ENCODE data around the gene S100A11.

S100A11 gene

GRCh38 chr1:152001631-152002584, 34.9 kb downstream of the S100A11 start:
- peak; percentile 92 for DNase-seq (ENCODE audit: low spot score)

- DNase-seq (ENCODE audit: low spot score): no peak
Measured at GRCh38 chr1:152000964-152001630, 35.7 kb downstream of the S100A11 start.

GRCh38 chr1:151998611-151999362, 38.0 kb downstream of the S100A11 start:
- DNase-seq (ENCODE audit: low spot score): no peak

- DNase-seq (ENCODE audit: low spot score): no peak
Measured at GRCh38 chr1:151997284-151997570, 39.6 kb downstream of the S100A11 start.

GRCh38 chr1:151995774-151996173, 41.0 kb downstream of the S100A11 start:
- DNase-seq (ENCODE audit: low spot score): peak; percentile 61

- DNase-seq (ENCODE audit: low spot score): peak; percentile 83
Measured at GRCh38 chr1:151994956-151995355, 41.8 kb downstream of the S100A11 start.

- DNase-seq (ENCODE audit: low spot score): peak; percentile 96
Measured at GRCh38 chr1:151993734-151994496, 42.9 kb downstream of the S100A11 start, which contains the start of gene S100A10. Gene S100A10, minus strand, starts transcription at chr1:151993859. Its CDS starts 7,629 bp downstream, at chr1:151986230.

- DNase-seq (ENCODE audit: low spot score): no peak
Measured at GRCh38 chr1:151993084-151993733, 43.6 kb downstream of the S100A11 start.

GRCh38 chr1:151992303-151993083, 44.3 kb downstream of the S100A11 start:
- peak; percentile 99 for DNase-seq (ENCODE audit: low spot score)

- DNase-seq (ENCODE audit: low spot score): no peak
Measured at GRCh38 chr1:151991663-151992302, 45.0 kb downstream of the S100A11 start.

GRCh38 chr1:151990856-151991198, 46.0 kb downstream of the S100A11 start:
- no peak for DNase-seq (ENCODE audit: low spot score)

GRCh38 chr1:151990058-151990855, 46.5 kb downstream of the S100A11 start:
- no peak for DNase-seq (ENCODE audit: low spot score)

- peak; percentile 71 for DNase-seq (ENCODE audit: low spot score)
Measured at GRCh38 chr1:151989211-151989862, 47.5 kb downstream of the S100A11 start.

GRCh38 chr1:151988405-151988923, 48.3 kb downstream of the S100A11 start:
- DNase-seq (ENCODE audit: low spot score): peak; percentile 86

- no peak for DNase-seq (ENCODE audit: low spot score)
Measured at GRCh38 chr1:151986501-151987190, 50.2 kb downstream of the S100A11 start.

GRCh38 chr1:151985768-151986167, 51.0 kb downstream of the S100A11 start:
- DNase-seq (ENCODE audit: low spot score): no peak

- no peak for DNase-seq (ENCODE audit: low spot score)
Measured at GRCh38 chr1:151985270-151985669, 51.5 kb downstream of the S100A11 start.
